CD4-positive, CD25-positive, alpha-beta regulatory T cell (primary cell): ENCODE results near the gene GINS3. TPM values are rescaled to one million over a fixed set of nuclear protein-coding genes. Genes with fewer than 3 reads are reported as not detected.
A peak's percentile ranks its signal among the peaks of the same experiment; 100 is the strongest.
"Not testable (repeated sequence)": the region's sequence is repeated elsewhere in the genome, so short reads cannot be mapped to it uniquely, and the experiment has no call there.

Experiments
- ATAC-seq, 2 donors: fragments of 150-1000 bp; cut with Tn5 transposase; one replicate each; pipeline ENCODE4 v1.10.0; 2021; ENCODE audit warnings: low read depth in 2 of 2, moderate number of reproducible peaks in 2 of 2, moderate library complexity in 1 of 2
- DNase-seq, 3 donors: peaks; one replicate each; pipeline versions ENCODE4 v3.0.0 to v3.0.0-alpha.2; 2012 to 2022; ENCODE audit warnings: mixed read lengths in 1 of 3
- H3K27ac ChIP-seq: one replicate; pipeline ENCODE4 v1.7.0; 2013; ENCODE audit warnings: mild to moderate bottlenecking, low read length; ENCODE audit not compliant: insufficient read depth, poor library complexity, severe bottlenecking
- H3K27me3 ChIP-seq: one replicate; pipeline ENCODE4 v1.7.0; 2013; ENCODE audit warnings: low read length; ENCODE audit not compliant: control insufficient read depth, insufficient read depth
- H3K36me3 ChIP-seq: one replicate; pipeline ENCODE4 v1.7.0; 2013; ENCODE audit warnings: mild to moderate bottlenecking, low read length, moderate library complexity; ENCODE audit not compliant: control insufficient read depth, insufficient read depth
- H3K4me1 ChIP-seq: 2 replicates; pipeline ENCODE4 v1.7.0; 2013; ENCODE audit warnings: mild to moderate bottlenecking, low read length; ENCODE audit not compliant: insufficient read depth, control insufficient read depth, poor library complexity, severe bottlenecking
- H3K4me3 ChIP-seq: one replicate; pipeline ENCODE4 v1.7.0; 2013; ENCODE audit warnings: low read depth, mild to moderate bottlenecking, low read length, moderate library complexity
- H3K9me3 ChIP-seq, 2 experiments: 1 replicate in 1 of 2; 2 replicates in 1 of 2; pipeline ENCODE4 v1.7.0; 2013; ENCODE audit warnings: low read length in 2 of 2, mild to moderate bottlenecking in 1 of 2, moderate library complexity in 1 of 2; ENCODE audit not compliant: control insufficient read depth in 2 of 2
- H3K27ac Mint-ChIP-seq, 3 donors: one replicate each; pipeline ENCODE4 v1.8.0; 2020 to 2022; ENCODE audit warnings: mild to moderate bottlenecking in 3 of 3, mixed read lengths in 3 of 3, moderate library complexity in 2 of 3
- H3K27me3 Mint-ChIP-seq: one replicate; pipeline ENCODE4 v1.8.0; 2022; ENCODE audit warnings: mild to moderate bottlenecking, mixed read lengths
- H3K36me3 Mint-ChIP-seq: one replicate; pipeline ENCODE4 v1.8.0; 2020; ENCODE audit warnings: mixed read lengths
- H3K4me1 Mint-ChIP-seq, 4 donors: one replicate each; pipeline ENCODE4 v1.8.0; 2020 to 2022; ENCODE audit warnings: mixed read lengths in 4 of 4, mild to moderate bottlenecking in 1 of 4
- H3K4me3 Mint-ChIP-seq, 4 donors: one replicate each; pipeline ENCODE4 v1.8.0; 2020 to 2022; ENCODE audit warnings: mild to moderate bottlenecking in 4 of 4, mixed read lengths in 4 of 4, moderate library complexity in 3 of 4
- H3K9me3 Mint-ChIP-seq, 7 donors: one replicate each; pipeline ENCODE4 v1.8.0; 2020 to 2022; ENCODE audit warnings: mixed read lengths in 7 of 7, mild to moderate bottlenecking in 3 of 7, moderate library complexity in 2 of 7
- polyA plus RNA-seq, 4 donors: library from polyadenylated mRNA; unstranded; fragments of 300-500 nt; fragmentation: Illumina TruSeq; gene quantifications; one replicate each; pipeline ENCODE4 v1.2.3, GENCODE V29; 2021
- total RNA-seq: library from RNA; stranded (reverse); gene quantifications from one replicate; pipeline ENCODE4 v1.2.3, GENCODE V29; 2022

GINS3 gene
- total and polyA plus RNA-seq, 5 donors from 2014 or later: 0.86 to 3.1 (median 2.5) TPM

DNA sequence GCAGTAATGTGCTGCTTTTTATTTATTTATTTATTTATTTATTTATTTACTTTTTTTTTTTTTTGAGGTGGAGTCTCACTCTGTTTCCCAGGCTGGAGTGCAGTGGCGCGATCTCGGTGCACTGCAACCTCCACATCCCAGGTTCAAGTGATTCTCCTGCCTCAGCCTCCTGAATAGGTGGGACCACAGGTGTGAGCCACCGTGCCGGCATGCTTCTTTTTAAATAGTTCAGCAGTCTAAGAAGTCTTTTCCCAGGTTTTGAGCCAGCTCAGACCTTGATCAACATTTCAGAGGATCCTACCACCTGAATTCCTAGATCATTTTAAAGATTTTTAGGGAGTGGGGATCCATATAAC, 20.3 kb downstream of the GINS3 start:
- H3K9me3 ChIP-seq, H3K36me3 Mint-ChIP-seq, H3K4me3 ChIP-seq, H3K4me1 ChIP-seq, H3K9me3 Mint-ChIP-seq, H3K27ac ChIP-seq, H3K36me3 ChIP-seq, H3K27me3 Mint-ChIP-seq, H3K4me3 Mint-ChIP-seq, DNase-seq, H3K27me3 ChIP-seq, H3K4me1 Mint-ChIP-seq, ATAC-seq: not testable (repeated sequence)
- peak overlapping the region in 1 of 3 donors; percentile 65 for H3K27ac Mint-ChIP-seq

- Mint-ChIP-seq H3K4me1 (no peaks in the 10 kb centered on the region), H3K9me3 (no peaks in the 10 kb centered on the region), H3K27ac (no peak overlapping the region), H3K27me3 (peaks cover 9% of the 10 kb centered on the region), H3K36me3 (no peaks in the 10 kb centered on the region), H3K4me3 (no peak overlapping the region)
- DNase-seq (no peak), ATAC-seq (no peak)
- Histone ChIP-seq H3K36me3 (no peaks in the 10 kb centered on the region), H3K4me3 (no peak overlapping the region), H3K27me3 (no peaks in the 10 kb centered on the region), H3K4me1 (no peaks in the 10 kb centered on the region), H3K27ac (no peak overlapping the region), H3K9me3 (no peaks in the 10 kb centered on the region)
Measured at GRCh38 chr16:58413359-58413758, 21.1 kb downstream of the GINS3 start.

GRCh38 chr16:58415003-58415402, 22.7 kb downstream of the GINS3 start:
- H3K4me3 Mint-ChIP-seq: no peak overlapping the region
- no peak overlapping the region for H3K4me3 ChIP-seq
- H3K4me1 Mint-ChIP-seq: no peaks in the 10 kb centered on the region
- H3K27ac ChIP-seq: no peak overlapping the region
- H3K9me3 Mint-ChIP-seq: no peaks in the 10 kb centered on the region
- H3K36me3 Mint-ChIP-seq: no peaks in the 10 kb centered on the region
- H3K4me1 ChIP-seq: no peaks in the 10 kb centered on the region
- H3K36me3 ChIP-seq: no peaks in the 10 kb centered on the region
- no peaks in the 10 kb centered on the region for H3K27me3 ChIP-seq
- peaks cover 15% of the 10 kb centered on the region for H3K27me3 Mint-ChIP-seq
- no peak overlapping the region for H3K27ac Mint-ChIP-seq
- no peak for ATAC-seq
- H3K9me3 ChIP-seq: no peaks in the 10 kb centered on the region
- no peak for DNase-seq

DNA sequence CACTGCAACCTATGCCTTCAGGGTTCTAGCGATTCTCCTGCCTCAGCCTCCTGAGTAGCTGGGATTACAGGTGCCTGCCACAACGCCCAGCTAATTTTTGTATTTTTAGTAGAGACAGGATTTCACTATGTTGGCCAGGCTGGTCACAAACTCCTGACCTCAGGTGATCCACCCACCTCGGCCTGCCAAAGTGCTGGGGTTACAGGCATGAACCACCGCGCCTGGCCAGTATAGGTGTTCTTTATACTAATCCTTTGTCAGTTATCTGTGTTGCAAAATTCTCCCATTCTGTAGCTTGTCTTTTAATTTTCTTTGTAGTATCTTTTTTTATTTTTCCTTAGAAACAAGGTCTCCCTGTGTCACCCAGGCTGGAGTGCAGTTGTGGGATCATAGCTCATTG, 23.7 kb downstream of the GINS3 start:
- not testable (repeated sequence) for H3K9me3 Mint-ChIP-seq, H3K36me3 Mint-ChIP-seq, ATAC-seq, H3K4me3 Mint-ChIP-seq, H3K9me3 ChIP-seq, H3K4me3 ChIP-seq, H3K4me1 ChIP-seq, H3K27ac Mint-ChIP-seq, H3K36me3 ChIP-seq, DNase-seq, H3K27ac ChIP-seq, H3K27me3 ChIP-seq, H3K4me1 Mint-ChIP-seq
- H3K27me3 Mint-ChIP-seq: peaks cover 19% of the 10 kb centered on the region

- Mint-ChIP-seq H3K27ac (no peak overlapping the region), H3K36me3 (no peaks in the 10 kb centered on the region), H3K27me3 (peaks cover 24% of the 10 kb centered on the region), H3K9me3 (no peaks in the 10 kb centered on the region), H3K4me1 (no peaks in the 10 kb centered on the region), H3K4me3 (no peak overlapping the region)
- no peak overlapping the region for H3K27ac ChIP-seq
- no peak for DNase-seq
- H3K27me3 ChIP-seq: no peaks in the 10 kb centered on the region
- no peaks in the 10 kb centered on the region for H3K4me1 ChIP-seq
- no peaks in the 10 kb centered on the region for H3K36me3 ChIP-seq
- no peak for ATAC-seq
- H3K4me3 ChIP-seq: no peak overlapping the region
- H3K9me3 ChIP-seq: no peaks in the 10 kb centered on the region
Measured at GRCh38 chr16:58417035-58417434, 24.8 kb downstream of the GINS3 start.

DNA sequence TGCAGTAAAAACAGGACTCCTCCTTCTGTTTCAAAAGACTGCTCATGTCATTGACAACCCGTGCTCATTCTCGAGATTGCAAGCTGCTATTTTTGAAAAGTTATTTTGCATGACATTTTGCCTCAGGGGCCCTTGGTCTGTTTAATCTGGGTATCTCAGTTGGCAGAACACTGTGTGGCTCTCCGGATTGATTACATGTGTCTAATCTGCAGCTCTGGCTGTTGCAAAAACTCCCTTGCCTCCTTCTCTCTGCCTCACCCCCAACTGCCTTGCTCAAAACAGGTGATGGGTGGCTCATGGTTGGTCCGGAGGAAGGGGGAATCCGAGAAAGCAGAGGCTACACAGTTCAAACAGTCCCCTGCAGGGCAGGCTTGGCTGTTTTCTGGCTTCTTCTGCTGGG, 25.3 kb downstream of the GINS3 start:
- peaks cover 26% of the 10 kb centered on the region for H3K27me3 Mint-ChIP-seq
- H3K27me3 ChIP-seq: no peaks in the 10 kb centered on the region
- no peaks in the 10 kb centered on the region for H3K36me3 ChIP-seq
- DNase-seq: no peak
- H3K4me1 ChIP-seq: no peaks in the 10 kb centered on the region
- H3K9me3 ChIP-seq: no peaks in the 10 kb centered on the region
- no peaks in the 10 kb centered on the region for H3K4me1 Mint-ChIP-seq
- H3K36me3 Mint-ChIP-seq: no peaks in the 10 kb centered on the region
- ATAC-seq: no peak
- H3K4me3 Mint-ChIP-seq: no peak overlapping the region
- H3K27ac ChIP-seq: no peak overlapping the region
- H3K9me3 Mint-ChIP-seq: no peaks in the 10 kb centered on the region
- no peak overlapping the region for H3K27ac Mint-ChIP-seq
- H3K4me3 ChIP-seq: no peak overlapping the region

GRCh38 chr16:58418026-58418425, 25.8 kb downstream of the GINS3 start:
- no peak for ATAC-seq
- Histone ChIP-seq H3K4me1 (no peaks in the 10 kb centered on the region), H3K27ac (no peak overlapping the region), H3K27me3 (no peaks in the 10 kb centered on the region), H3K36me3 (no peaks in the 10 kb centered on the region), H3K9me3 (no peaks in the 10 kb centered on the region), H3K4me3 (no peak overlapping the region)
- Mint-ChIP-seq H3K36me3 (no peaks in the 10 kb centered on the region), H3K27ac (no peak overlapping the region), H3K27me3 (peaks cover 30% of the 10 kb centered on the region), H3K4me3 (no peak overlapping the region), H3K9me3 (no peaks in the 10 kb centered on the region), H3K4me1 (no peaks in the 10 kb centered on the region)
- no peak for DNase-seq

DNA sequence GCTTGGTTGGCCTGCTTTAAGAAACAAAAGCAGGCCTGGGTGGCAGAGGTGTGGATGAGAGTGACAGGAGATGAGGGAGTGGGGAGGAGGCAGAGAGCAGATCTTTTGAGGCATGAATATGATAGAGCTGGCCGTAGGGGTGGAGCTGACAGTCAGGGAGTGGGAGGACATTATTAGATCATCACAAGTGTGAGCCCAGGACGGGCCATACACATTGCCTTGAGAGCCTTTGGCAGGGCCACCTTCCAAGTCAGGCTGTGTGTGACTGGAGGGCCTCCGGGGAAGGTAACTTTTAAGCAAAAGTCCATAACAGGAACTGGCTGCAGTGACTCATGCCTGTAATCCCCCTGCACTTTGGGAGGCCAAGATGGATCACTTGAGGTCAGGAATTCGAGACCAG, 26.3 kb downstream of the GINS3 start:
- Mint-ChIP-seq H3K4me3 (no peak overlapping the region), H3K36me3 (no peaks in the 10 kb centered on the region), H3K27ac (peak overlapping the region in 1 of 3 donors; percentile 63), H3K4me1 (no peaks in the 10 kb centered on the region), H3K27me3 (peaks cover 32% of the 10 kb centered on the region), H3K9me3 (no peaks in the 10 kb centered on the region)
- Histone ChIP-seq H3K4me1 (no peaks in the 10 kb centered on the region), H3K27me3 (no peaks in the 10 kb centered on the region), H3K4me3 (no peak overlapping the region), H3K27ac (no peak overlapping the region), H3K9me3 (no peaks in the 10 kb centered on the region), H3K36me3 (no peaks in the 10 kb centered on the region)
- ATAC-seq: no peak
- no peak for DNase-seq
